Measurements from ENCODE around the gene NUTM2D. TPM values are rescaled to one million over a fixed set of nuclear protein-coding genes. Genes with fewer than 3 reads are reported as not detected.

The NUTM2D gene
- 1.7 and 2.9 TPM in 2 replicates for total RNA-seq (2014; rRNA removed; shearing (Covaris generic))

GRCh38 chr10:87357444-87357843, at the start of gene NUTM2D:
TSS of gene NUTM2D (plus strand) at chr10:87357744. CDS start at chr10:87358266, 522 bp downstream.

Small RNA genes lying within 50 kb of the gene (small RNA-seq; reads per million reads assigned to genes)
- gene AL355334.1 = not detected

Other genes with a start within 250 kb of the NUTM2D start
- 0.45 and 1.3 TPM in 2 replicates for gene NUTM2A, start 132.3 kb upstream of the NUTM2D start, total RNA-seq (2014; rRNA removed; shearing (Covaris generic))
- gene MINPP1, start 147.1 kb downstream of the NUTM2D start, total RNA-seq (2014; rRNA removed; shearing (Covaris generic)) = 28.0 and 30.0 TPM in 2 replicates

Measured in A375 (cell line).